Spinal cord (tissue), 10 donors: ENCODE measurements around the gene CHADL. TPM values are rescaled to one million over a fixed set of nuclear protein-coding genes. Genes with fewer than 3 reads are reported as not detected.

Experiments
- DNase-seq, 6 donors: peaks; one replicate each; pipeline versions ENCODE4 v3.0.0 to v3.0.0-alpha.2; 2013 to 2015; ENCODE audit warnings: low spot score in 6 of 6, low read depth in 4 of 6
- H3K27ac ChIP-seq: one replicate; pipeline ENCODE4 v1.5.1; 2013; ENCODE audit warnings: low read depth, low read length, control low read depth
- H3K27me3 ChIP-seq: one replicate; pipeline ENCODE4 v1.6.1; 2013; ENCODE audit warnings: low read length; ENCODE audit not compliant: control insufficient read depth, insufficient read depth
- H3K36me3 ChIP-seq: one replicate; pipeline ENCODE4 v1.6.1; 2013; ENCODE audit warnings: low read length; ENCODE audit not compliant: control insufficient read depth, insufficient read depth
- H3K4me1 ChIP-seq: one replicate; pipeline ENCODE4 v1.6.1; 2013; ENCODE audit warnings: low read length; ENCODE audit not compliant: control insufficient read depth, insufficient read depth
- H3K4me3 ChIP-seq: one replicate; pipeline ENCODE4 v1.5.1; 2013; ENCODE audit warnings: low read depth, low read length, control low read depth
- H3K9me3 ChIP-seq: one replicate; pipeline ENCODE4 v1.6.1; 2013; ENCODE audit warnings: low read length; ENCODE audit not compliant: control insufficient read depth, insufficient read depth
- WGBS: methylation state at CpG from one replicate; pipeline ENCODE4 v1.1.5; 2013; ENCODE audit warnings: missing lambda C conversion rate; ENCODE audit not compliant: insufficient coverage; 5-methylcytosine and 5-hydroxymethylcytosine counted together
- polyA plus RNA-seq, 2 donors: library from polyadenylated mRNA; unstranded; fragments of 120-200 nt; gene quantifications; one replicate each; pipeline ENCODE4 v1.2.1, GENCODE V29; 2013; ENCODE audit not compliant: insufficient read length in 2 of 2
- total RNA-seq, 2 donors: library from RNA; depleted of rRNA in 1 of 2; stranded (reverse); fragments of 120-200 nt in 1 of 2; fragments of >200 nt in 1 of 2; gene quantifications; one replicate each; pipeline versions ENCODE4 v1.2.3 to v1.2.4, GENCODE V29; 2013 to 2014
- donor health status: healthy.

Gene CHADL
- total and polyA plus RNA-seq, 4 donors, result 23.2 to 48.2 (median 37.5) TPM

GRCh38 chr22:41280065-41280464, 39.3 kb upstream of the CHADL start:
- Histone ChIP-seq H3K27me3 (no peaks in the 10 kb centered on the region), H3K4me3 (no peak overlapping the region), H3K9me3 (no peaks in the 10 kb centered on the region), H3K27ac (no peak overlapping the region), H3K36me3 (peaks cover 83% of the 10 kb centered on the region), H3K4me1 (peaks cover 6% of the 10 kb centered on the region)
- WGBS, result 97% methylated on average over 3 of the region's 3 CpGs
- DNase-seq, result no peak

GRCh38 chr22:41274856-41275255, 34.1 kb upstream of the CHADL start:
- no peak for DNase-seq
- Histone ChIP-seq H3K4me3 (no peak overlapping the region), H3K27ac (no peak overlapping the region), H3K9me3 (no peaks in the 10 kb centered on the region), H3K36me3 (peaks cover 93% of the 10 kb centered on the region), H3K4me1 (no peaks in the 10 kb centered on the region), H3K27me3 (no peaks in the 10 kb centered on the region)
- WGBS, result 80% methylated on average over 1 of the region's 4 CpGs

GRCh38 chr22:41273128-41273527, 32.4 kb upstream of the CHADL start:
- Histone ChIP-seq H3K4me1 (no peaks in the 10 kb centered on the region), H3K27me3 (no peaks in the 10 kb centered on the region), H3K27ac (no peak overlapping the region), H3K9me3 (no peaks in the 10 kb centered on the region), H3K36me3 (peaks cover 95% of the 10 kb centered on the region), H3K4me3 (no peak overlapping the region)
- WGBS, result 95% methylated on average over 7 of the region's 7 CpGs
- no peak for DNase-seq

- H3K27ac ChIP-seq, result no peak overlapping the region
- H3K36me3 ChIP-seq, result peaks cover 93% of the 10 kb centered on the region
- H3K4me3 ChIP-seq, result no peak overlapping the region
- H3K27me3 ChIP-seq, result no peaks in the 10 kb centered on the region
- WGBS, result 98% methylated on average over 8 of the region's 9 CpGs
- H3K4me1 ChIP-seq, result no peaks in the 10 kb centered on the region
- no peak for DNase-seq
- H3K9me3 ChIP-seq, result no peaks in the 10 kb centered on the region
These were observed 31.1 kb upstream of the CHADL start for GRCh38 chr22:41271787-41272186.

- Histone ChIP-seq H3K27me3 (no peaks in the 10 kb centered on the region), H3K27ac (no peak overlapping the region), H3K4me3 (no peak overlapping the region), H3K4me1 (no peaks in the 10 kb centered on the region), H3K36me3 (peaks cover 92% of the 10 kb centered on the region), H3K9me3 (no peaks in the 10 kb centered on the region)
- WGBS, result 95% methylated on average over 15 of the region's 16 CpGs
- no peak for DNase-seq
These were observed 27.2 kb upstream of the CHADL start for GRCh38 chr22:41267958-41268357.

- Histone ChIP-seq H3K36me3 (peaks cover 91% of the 10 kb centered on the region), H3K27me3 (no peaks in the 10 kb centered on the region), H3K9me3 (no peaks in the 10 kb centered on the region), H3K4me3 (no peak overlapping the region), H3K4me1 (no peaks in the 10 kb centered on the region), H3K27ac (no peak overlapping the region)
- DNase-seq, result no peak
- 76% methylated on average over 15 of the region's 15 CpGs for WGBS
These were observed 23.7 kb upstream of the CHADL start for GRCh38 chr22:41264408-41264941.

- WGBS, result 80% methylated on average over 2 of the region's 2 CpGs
- H3K4me1 ChIP-seq, result no peaks in the 10 kb centered on the region
- no peaks in the 10 kb centered on the region for H3K27me3 ChIP-seq
- DNase-seq, result no peak
- no peaks in the 10 kb centered on the region for H3K9me3 ChIP-seq
- no peak overlapping the region for H3K27ac ChIP-seq
- peaks cover 88% of the 10 kb centered on the region for H3K36me3 ChIP-seq
- H3K4me3 ChIP-seq, result no peak overlapping the region
These were observed 23.0 kb upstream of the CHADL start for GRCh38 chr22:41263704-41264103.

- Histone ChIP-seq H3K27ac (no peak overlapping the region), H3K36me3 (peaks cover 88% of the 10 kb centered on the region), H3K9me3 (no peaks in the 10 kb centered on the region), H3K27me3 (no peaks in the 10 kb centered on the region), H3K4me3 (no peak overlapping the region), H3K4me1 (no peaks in the 10 kb centered on the region)
- 94% methylated on average over 15 of the region's 15 CpGs for WGBS
- DNase-seq, result no peak
These were observed 21.6 kb upstream of the CHADL start for GRCh38 chr22:41262250-41262765.

GRCh38 chr22:41261541-41262249, 21.0 kb upstream of the CHADL start:
- Histone ChIP-seq H3K9me3 (no peaks in the 10 kb centered on the region), H3K4me1 (no peaks in the 10 kb centered on the region), H3K4me3 (no peak overlapping the region), H3K27me3 (no peaks in the 10 kb centered on the region), H3K27ac (no peak overlapping the region), H3K36me3 (peaks cover 91% of the 10 kb centered on the region)
- WGBS, result 88% methylated on average over 12 of the region's 12 CpGs
- DNase-seq, result no peak

GRCh38 chr22:41260871-41261270, 20.1 kb upstream of the CHADL start:
- Histone ChIP-seq H3K27ac (no peak overlapping the region), H3K9me3 (no peaks in the 10 kb centered on the region), H3K4me3 (no peak overlapping the region), H3K27me3 (no peaks in the 10 kb centered on the region), H3K4me1 (no peaks in the 10 kb centered on the region), H3K36me3 (peaks cover 95% of the 10 kb centered on the region)
- DNase-seq, result no peak
- WGBS, result over 99% methylated on average over 7 of the region's 7 CpGs
